MV-4-11 (cell line): ENCODE results near the gene PRKN.

Source experiments
- DNase-seq: peaks from one replicate; lab custom pipeline; 2025; lab: John Stamatoyannopoulos, UW

Gene PRKN

GRCh38 chr6:162184465-162184864 is 543.1 kb downstream of the PRKN start:
- DNase-seq, result peak; percentile 87

GRCh38 chr6:162181741-162182401 is 545.7 kb downstream of the PRKN start:
- peak; percentile 75 for DNase-seq

GRCh38 chr6:162181111-162181510 is 546.5 kb downstream of the PRKN start:
- peak; percentile 14 for DNase-seq

- DNase-seq, result peak; percentile 28
Measured at GRCh38 chr6:162179196-162179951, 548.2 kb downstream of the PRKN start.

- DNase-seq, result no peak
Measured at GRCh38 chr6:162178666-162179065, 548.9 kb downstream of the PRKN start.

- no peak for DNase-seq
Measured at GRCh38 chr6:162178266-162178665, 549.3 kb downstream of the PRKN start.

- DNase-seq, result no peak
Measured at GRCh38 chr6:162177746-162178145, 549.8 kb downstream of the PRKN start.

GRCh38 chr6:162173466-162173865 is 554.1 kb downstream of the PRKN start:
- no peak for DNase-seq

GRCh38 chr6:162165479-162165878 is 562.1 kb downstream of the PRKN start:
- no peak for DNase-seq

- DNase-seq, result peak; percentile 73
Measured at GRCh38 chr6:162157167-162157870, 570.2 kb downstream of the PRKN start.

GRCh38 chr6:162156146-162156545 is 571.4 kb downstream of the PRKN start:
- no peak for DNase-seq

GRCh38 chr6:162154930-162155329 is 572.6 kb downstream of the PRKN start:
- DNase-seq, result no peak

- DNase-seq, result no peak
Measured at GRCh38 chr6:162154001-162154400, 573.6 kb downstream of the PRKN start.

GRCh38 chr6:162153120-162153519 is 574.4 kb downstream of the PRKN start:
- DNase-seq, result no peak

GRCh38 chr6:162151021-162151665 is 576.4 kb downstream of the PRKN start:
- DNase-seq, result peak; percentile 64

- DNase-seq, result no peak
Measured at GRCh38 chr6:162150295-162150694, 577.3 kb downstream of the PRKN start.

GRCh38 chr6:162149786-162150185 is 577.8 kb downstream of the PRKN start:
- DNase-seq, result no peak

- DNase-seq, result no peak
Measured at GRCh38 chr6:162147805-162148204, 579.8 kb downstream of the PRKN start.

GRCh38 chr6:162147281-162147680 is 580.3 kb downstream of the PRKN start:
- no peak for DNase-seq

- peak; percentile 65 for DNase-seq
Measured at GRCh38 chr6:162140251-162140852, 587.2 kb downstream of the PRKN start.

- DNase-seq, result no peak
Measured at GRCh38 chr6:162125659-162126058, 601.9 kb downstream of the PRKN start.
